ENCODE results near the gene EXOC6.

The EXOC6 gene

DNA sequence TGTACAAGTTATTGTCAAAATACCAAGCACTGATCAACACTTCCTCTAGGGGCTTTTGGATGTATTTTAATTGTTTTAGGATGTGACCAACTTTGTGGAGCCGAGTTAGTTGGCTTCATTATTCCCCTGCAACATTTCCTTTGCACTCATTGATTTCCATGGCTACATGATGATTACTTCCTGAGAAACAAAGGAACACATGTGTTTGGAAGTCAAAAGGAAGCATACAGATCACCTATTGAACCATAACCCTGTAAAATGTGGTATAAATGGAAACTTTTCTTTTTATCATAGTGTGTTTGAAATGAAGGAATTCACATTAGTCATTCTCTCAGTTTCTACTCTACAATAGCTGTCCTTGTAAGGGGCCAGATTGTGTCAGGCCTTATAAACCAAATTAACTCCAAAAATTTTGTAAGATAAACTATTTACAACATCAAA lies 32.2 kb upstream of the EXOC6 start:
- no peaks in the 10 kb centered on the region for H3K27me3 ChIP-seq (ENCODE audit: insufficient read depth, low read length)
- peaks cover 17% of the 10 kb centered on the region for H3K4me1 ChIP-seq (ENCODE audit: control insufficient read depth, insufficient read depth, low read length, unreplicated experiment)
- H3K36me3 ChIP-seq (ENCODE audit: insufficient read depth, low read length) = no peaks in the 10 kb centered on the region
- no peaks in the 10 kb centered on the region for H3K79me2 ChIP-seq (ENCODE audit: control insufficient read depth, insufficient read depth, low read length, unreplicated experiment)
- H3K4me3 ChIP-seq (ENCODE audit: low read depth, low read length) = no peak overlapping the region
- H3K27ac ChIP-seq (ENCODE audit: low read depth, low read length) = peak overlapping the region; percentile 59
- peak overlapping the region; percentile 39 for H2AFZ ChIP-seq (ENCODE audit: low read length, unreplicated experiment)

DNA sequence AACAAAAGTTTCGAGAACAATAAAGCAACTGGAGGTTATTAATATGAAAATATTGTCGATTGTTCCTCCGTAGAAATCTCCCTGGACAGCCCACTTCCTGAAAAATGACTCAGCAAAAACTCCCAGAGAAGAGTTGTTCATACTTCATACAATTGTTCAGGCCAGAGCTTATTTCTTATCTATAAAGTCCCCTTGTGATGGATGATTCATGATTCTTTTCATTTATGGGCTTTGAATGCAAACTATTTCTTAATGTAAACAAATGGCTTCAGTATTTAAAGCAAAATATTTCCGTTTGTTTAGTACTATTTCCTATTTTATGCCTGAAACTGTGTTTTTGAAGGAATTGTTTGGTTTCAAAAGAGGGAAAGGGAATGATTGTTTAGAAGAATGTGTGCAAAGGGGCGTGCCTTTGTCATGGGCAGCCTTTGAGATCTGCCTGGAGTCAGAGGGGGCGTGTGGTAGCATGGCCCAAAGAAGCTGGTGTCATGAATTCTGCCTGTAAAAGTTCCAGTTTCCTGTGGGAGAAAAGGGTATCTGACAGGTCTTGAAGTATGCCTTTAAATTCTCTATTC lies 26.2 kb upstream of the EXOC6 start:
- Histone ChIP-seq H3K4me3 (ENCODE audit: low read depth, low read length) (peak overlapping the region; percentile 26), H3K27me3 (ENCODE audit: insufficient read depth, low read length) (no peaks in the 10 kb centered on the region), H2AFZ (ENCODE audit: low read length, unreplicated experiment) (peak overlapping the region; percentile 82), H3K36me3 (ENCODE audit: insufficient read depth, low read length) (no peaks in the 10 kb centered on the region), H3K79me2 (ENCODE audit: control insufficient read depth, insufficient read depth, low read length, unreplicated experiment) (no peaks in the 10 kb centered on the region), H3K27ac (ENCODE audit: low read depth, low read length) (peak overlapping the region; percentile 90), H3K4me1 (ENCODE audit: control insufficient read depth, insufficient read depth, low read length, unreplicated experiment) (peaks cover 24% of the 10 kb centered on the region)

DNA sequence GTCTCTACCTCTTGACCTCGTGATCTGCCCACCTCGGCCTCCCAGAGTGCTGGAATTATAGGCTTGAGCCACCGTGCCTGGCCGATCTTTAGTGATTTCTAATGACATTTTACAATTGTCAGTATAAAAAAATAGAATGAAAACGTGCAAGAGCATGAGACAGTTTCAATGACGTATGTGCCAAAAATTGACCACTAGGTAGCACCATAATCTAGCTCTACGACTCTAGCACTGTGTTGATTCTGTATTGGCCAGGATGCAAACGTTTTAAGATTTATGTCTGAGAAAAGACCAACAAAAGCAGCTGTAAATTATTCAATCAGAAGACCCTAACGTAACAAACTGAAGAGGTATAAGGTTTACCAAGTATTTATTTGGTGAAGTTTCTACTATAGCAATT lies 25.4 kb upstream of the EXOC6 start:
- no peaks in the 10 kb centered on the region for H3K79me2 ChIP-seq (ENCODE audit: control insufficient read depth, insufficient read depth, low read length, unreplicated experiment)
- H3K4me3 ChIP-seq (ENCODE audit: low read depth, low read length) = no peak overlapping the region
- no peak overlapping the region for H2AFZ ChIP-seq (ENCODE audit: low read length, unreplicated experiment)
- H3K27ac ChIP-seq (ENCODE audit: low read depth, low read length) = peak overlapping the region; percentile 90
- H3K27me3 ChIP-seq (ENCODE audit: insufficient read depth, low read length) = no peaks in the 10 kb centered on the region
- H3K36me3 ChIP-seq (ENCODE audit: insufficient read depth, low read length) = no peaks in the 10 kb centered on the region
- H3K4me1 ChIP-seq (ENCODE audit: control insufficient read depth, insufficient read depth, low read length, unreplicated experiment) = peaks cover 24% of the 10 kb centered on the region

DNA sequence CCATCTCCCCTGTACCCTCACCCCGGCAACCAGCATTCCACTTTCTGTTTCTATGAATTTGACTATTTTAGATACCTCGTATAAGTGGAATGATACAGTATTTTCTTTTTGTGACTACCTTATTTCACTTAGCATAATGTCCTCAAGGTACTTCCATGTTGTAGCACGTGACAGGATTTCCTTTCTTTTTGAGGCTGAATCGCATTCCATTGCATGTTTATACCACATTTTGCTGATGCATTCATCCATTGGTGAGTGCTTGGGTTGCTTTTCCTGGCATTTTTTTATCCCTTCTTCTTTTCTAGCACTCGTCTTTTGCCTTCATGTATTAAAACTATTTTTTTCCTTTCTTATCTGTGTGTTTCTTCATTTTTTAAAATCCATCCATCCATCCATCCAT lies 22.3 kb upstream of the EXOC6 start:
- Histone ChIP-seq H2AFZ (ENCODE audit: low read length, unreplicated experiment) (peak overlapping the region; percentile 55), H3K27me3 (ENCODE audit: insufficient read depth, low read length) (no peaks in the 10 kb centered on the region), H3K4me1 (ENCODE audit: control insufficient read depth, insufficient read depth, low read length, unreplicated experiment) (peaks cover 21% of the 10 kb centered on the region), H3K27ac (ENCODE audit: low read depth, low read length) (no peak overlapping the region), H3K4me3 (ENCODE audit: low read depth, low read length) (no peak overlapping the region), H3K36me3 (ENCODE audit: insufficient read depth, low read length) (no peaks in the 10 kb centered on the region), H3K79me2 (ENCODE audit: control insufficient read depth, insufficient read depth, low read length, unreplicated experiment) (no peaks in the 10 kb centered on the region)

DNA sequence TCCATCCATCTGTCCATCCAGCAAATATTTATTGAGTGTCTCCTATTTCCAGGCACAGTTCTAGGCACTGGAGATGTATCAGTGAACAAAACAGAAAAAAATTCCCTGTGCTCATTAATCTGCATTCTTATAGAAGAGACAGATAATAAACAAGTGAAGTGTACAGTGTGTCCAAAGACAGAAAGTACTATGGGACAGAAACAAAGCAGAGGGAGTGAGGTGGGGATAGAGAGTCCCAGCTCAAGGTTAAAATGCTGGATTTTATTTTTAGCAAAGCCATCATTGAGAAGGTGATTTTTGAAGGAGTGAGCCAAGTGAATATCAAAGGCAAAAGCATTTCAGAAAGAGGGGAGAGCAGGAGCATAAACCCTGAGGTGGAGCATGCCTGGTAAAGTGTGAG lies 21.8 kb upstream of the EXOC6 start:
- H2AFZ ChIP-seq (ENCODE audit: low read length, unreplicated experiment) = no peak overlapping the region
- H3K27me3 ChIP-seq (ENCODE audit: insufficient read depth, low read length) = no peaks in the 10 kb centered on the region
- no peak overlapping the region for H3K4me3 ChIP-seq (ENCODE audit: low read depth, low read length)
- H3K36me3 ChIP-seq (ENCODE audit: insufficient read depth, low read length) = no peaks in the 10 kb centered on the region
- peaks cover 18% of the 10 kb centered on the region for H3K4me1 ChIP-seq (ENCODE audit: control insufficient read depth, insufficient read depth, low read length, unreplicated experiment)
- no peaks in the 10 kb centered on the region for H3K79me2 ChIP-seq (ENCODE audit: control insufficient read depth, insufficient read depth, low read length, unreplicated experiment)
- no peak overlapping the region for H3K27ac ChIP-seq (ENCODE audit: low read depth, low read length)

DNA sequence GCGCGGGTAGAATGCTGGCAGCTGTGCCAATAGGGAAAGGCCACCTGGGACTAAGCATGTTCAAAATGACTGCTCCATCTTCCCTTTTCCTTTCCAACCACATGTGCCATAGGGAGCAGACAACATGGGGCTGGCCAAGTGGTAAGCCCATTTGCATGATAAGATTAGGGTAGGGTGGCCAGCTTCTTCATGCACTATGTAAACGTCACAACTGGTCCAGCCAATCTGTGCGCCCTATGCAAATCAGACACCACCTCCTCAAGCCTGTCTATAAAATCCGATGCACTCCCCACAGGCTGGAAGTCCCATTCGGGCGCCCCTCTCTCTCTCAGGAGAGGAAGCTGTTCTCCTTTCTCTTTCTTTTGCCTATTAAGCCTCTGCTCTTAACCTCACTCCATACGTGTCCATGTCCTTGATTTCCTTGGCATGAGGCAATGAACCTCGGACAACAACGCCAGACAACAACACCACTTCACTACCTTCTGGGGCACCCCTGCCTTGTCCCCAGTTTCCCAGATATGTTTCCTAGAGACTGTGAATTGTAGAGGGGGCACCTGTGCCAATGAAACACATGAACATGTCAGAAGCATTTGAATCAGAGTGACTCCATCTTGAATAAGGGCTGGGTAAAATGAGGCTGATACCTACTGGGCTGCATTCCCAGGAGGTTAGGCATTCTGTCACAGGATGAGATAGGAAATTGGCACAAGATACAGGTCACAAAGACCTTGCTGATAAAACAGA lies 19.1 kb upstream of the EXOC6 start:
- H3K27me3 ChIP-seq (ENCODE audit: insufficient read depth, low read length) = no peaks in the 10 kb centered on the region
- H3K36me3 ChIP-seq (ENCODE audit: insufficient read depth, low read length) = no peaks in the 10 kb centered on the region
- no peak overlapping the region for H3K27ac ChIP-seq (ENCODE audit: low read depth, low read length)
- H3K4me1 ChIP-seq (ENCODE audit: control insufficient read depth, insufficient read depth, low read length, unreplicated experiment) = no peaks in the 10 kb centered on the region
- H3K79me2 ChIP-seq (ENCODE audit: control insufficient read depth, insufficient read depth, low read length, unreplicated experiment) = no peaks in the 10 kb centered on the region
- H2AFZ ChIP-seq (ENCODE audit: low read length, unreplicated experiment) = no peak overlapping the region
- no peak overlapping the region for H3K4me3 ChIP-seq (ENCODE audit: low read depth, low read length)

DNA sequence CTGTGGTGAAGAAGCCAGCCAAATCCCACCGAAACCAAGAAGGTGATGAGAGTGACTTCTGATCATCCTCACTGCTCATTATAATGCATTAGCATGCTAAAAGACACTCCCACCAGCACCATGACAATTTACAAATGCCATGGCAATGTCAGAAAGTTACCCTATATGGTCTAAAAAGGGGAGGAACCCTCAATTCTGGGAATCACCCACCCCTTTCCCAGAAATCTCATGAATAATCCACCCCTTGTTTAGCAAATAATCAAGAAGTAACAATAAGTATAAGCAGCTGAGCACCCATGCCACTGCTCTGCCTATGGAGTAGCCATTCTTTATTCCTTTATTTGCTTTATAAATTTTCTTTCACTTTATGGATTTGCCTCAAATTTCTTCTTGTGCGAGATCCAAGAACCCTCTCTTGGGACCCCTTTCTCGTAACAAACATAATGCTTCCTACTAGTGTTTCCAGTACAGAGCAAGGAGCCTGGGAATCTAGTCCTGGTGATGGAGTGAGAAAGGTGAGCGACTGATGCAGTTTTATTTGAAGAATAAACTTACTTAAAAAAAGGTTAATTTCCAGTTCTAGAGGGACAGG lies 18.4 kb upstream of the EXOC6 start:
- no peak overlapping the region for H3K27ac ChIP-seq (ENCODE audit: low read depth, low read length)
- H3K79me2 ChIP-seq (ENCODE audit: control insufficient read depth, insufficient read depth, low read length, unreplicated experiment) = no peaks in the 10 kb centered on the region
- H3K4me3 ChIP-seq (ENCODE audit: low read depth, low read length) = no peak overlapping the region
- no peak overlapping the region for H2AFZ ChIP-seq (ENCODE audit: low read length, unreplicated experiment)
- H3K36me3 ChIP-seq (ENCODE audit: insufficient read depth, low read length) = no peaks in the 10 kb centered on the region
- no peaks in the 10 kb centered on the region for H3K4me1 ChIP-seq (ENCODE audit: control insufficient read depth, insufficient read depth, low read length, unreplicated experiment)
- no peaks in the 10 kb centered on the region for H3K27me3 ChIP-seq (ENCODE audit: insufficient read depth, low read length)

DNA sequence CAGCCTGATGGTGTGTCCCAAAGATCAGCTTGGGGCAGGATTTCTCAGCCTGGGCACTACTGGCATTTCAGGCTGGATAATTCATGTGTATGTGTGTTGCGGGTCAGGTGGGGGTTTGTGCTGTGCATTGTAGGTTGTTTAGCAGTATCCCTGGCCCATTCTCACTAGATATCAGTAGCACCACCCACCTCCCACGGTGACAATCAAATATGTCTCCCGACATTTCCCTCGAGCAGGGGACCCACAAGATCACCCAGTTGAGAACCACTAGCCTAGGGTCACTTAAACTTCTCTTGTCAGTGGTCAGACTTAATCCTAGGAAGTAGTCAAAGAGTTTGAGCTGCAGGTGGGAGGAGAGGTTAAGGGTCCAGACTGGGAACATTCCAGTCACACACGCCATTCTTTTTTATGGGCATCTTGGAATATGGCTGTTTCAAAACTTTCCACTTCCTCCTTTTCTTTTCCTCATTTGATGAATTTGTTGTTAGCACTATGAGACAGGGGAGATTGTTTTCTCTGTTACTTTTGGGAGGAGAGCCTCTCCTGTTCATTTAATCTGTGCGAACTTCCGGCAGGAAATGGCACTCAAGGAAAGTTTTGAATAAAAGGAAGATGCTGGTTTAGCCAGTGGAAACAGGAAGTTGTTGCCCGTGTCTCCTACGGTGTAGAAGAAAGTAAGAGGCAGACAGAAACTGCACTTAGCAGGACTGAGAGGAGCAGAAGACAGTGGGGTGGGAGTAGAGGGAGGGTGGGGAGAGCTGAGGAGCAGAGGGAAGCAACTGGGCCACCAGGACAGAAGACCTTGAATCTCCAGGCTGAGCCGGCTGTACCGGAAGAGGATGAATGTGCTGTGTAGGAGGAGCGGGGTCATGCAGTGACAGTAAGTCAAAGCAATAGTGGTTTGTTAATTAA lies 17.6 kb upstream of the EXOC6 start:
- H2AFZ ChIP-seq (ENCODE audit: low read length, unreplicated experiment) = no peak overlapping the region
- no peak overlapping the region for H3K27ac ChIP-seq (ENCODE audit: low read depth, low read length)
- H3K79me2 ChIP-seq (ENCODE audit: control insufficient read depth, insufficient read depth, low read length, unreplicated experiment) = no peaks in the 10 kb centered on the region
- H3K36me3 ChIP-seq (ENCODE audit: insufficient read depth, low read length) = no peaks in the 10 kb centered on the region
- H3K4me1 ChIP-seq (ENCODE audit: control insufficient read depth, insufficient read depth, low read length, unreplicated experiment) = peaks cover 6% of the 10 kb centered on the region
- no peaks in the 10 kb centered on the region for H3K27me3 ChIP-seq (ENCODE audit: insufficient read depth, low read length)
- no peak overlapping the region for H3K4me3 ChIP-seq (ENCODE audit: low read depth, low read length)

DNA sequence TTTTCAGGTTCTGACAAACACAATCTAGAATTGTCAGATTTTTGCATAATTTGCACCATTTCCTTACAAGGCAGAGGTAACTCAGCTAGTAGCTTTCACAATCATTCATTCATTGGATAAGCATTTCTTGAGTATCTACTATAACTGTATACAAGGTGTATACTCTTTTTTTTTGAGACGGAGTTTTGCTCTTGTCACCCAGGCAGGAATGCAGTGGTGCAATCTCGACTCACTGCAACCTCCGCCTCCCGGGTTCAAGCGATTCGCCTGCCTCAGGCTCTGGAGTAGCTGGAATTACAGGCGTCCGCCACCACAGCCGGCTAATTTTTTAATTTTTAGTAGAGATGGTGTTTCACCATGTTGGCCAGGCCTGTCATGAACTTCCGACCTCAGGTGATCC lies 16.2 kb upstream of the EXOC6 start:
- Histone ChIP-seq H3K4me3 (ENCODE audit: low read depth, low read length) (no peak overlapping the region), H3K27ac (ENCODE audit: low read depth, low read length) (no peak overlapping the region), H2AFZ (ENCODE audit: low read length, unreplicated experiment) (no peak overlapping the region), H3K79me2 (ENCODE audit: control insufficient read depth, insufficient read depth, low read length, unreplicated experiment) (no peaks in the 10 kb centered on the region), H3K36me3 (ENCODE audit: insufficient read depth, low read length) (no peaks in the 10 kb centered on the region), H3K27me3 (ENCODE audit: insufficient read depth, low read length) (no peaks in the 10 kb centered on the region), H3K4me1 (ENCODE audit: control insufficient read depth, insufficient read depth, low read length, unreplicated experiment) (peaks cover 7% of the 10 kb centered on the region)

DNA sequence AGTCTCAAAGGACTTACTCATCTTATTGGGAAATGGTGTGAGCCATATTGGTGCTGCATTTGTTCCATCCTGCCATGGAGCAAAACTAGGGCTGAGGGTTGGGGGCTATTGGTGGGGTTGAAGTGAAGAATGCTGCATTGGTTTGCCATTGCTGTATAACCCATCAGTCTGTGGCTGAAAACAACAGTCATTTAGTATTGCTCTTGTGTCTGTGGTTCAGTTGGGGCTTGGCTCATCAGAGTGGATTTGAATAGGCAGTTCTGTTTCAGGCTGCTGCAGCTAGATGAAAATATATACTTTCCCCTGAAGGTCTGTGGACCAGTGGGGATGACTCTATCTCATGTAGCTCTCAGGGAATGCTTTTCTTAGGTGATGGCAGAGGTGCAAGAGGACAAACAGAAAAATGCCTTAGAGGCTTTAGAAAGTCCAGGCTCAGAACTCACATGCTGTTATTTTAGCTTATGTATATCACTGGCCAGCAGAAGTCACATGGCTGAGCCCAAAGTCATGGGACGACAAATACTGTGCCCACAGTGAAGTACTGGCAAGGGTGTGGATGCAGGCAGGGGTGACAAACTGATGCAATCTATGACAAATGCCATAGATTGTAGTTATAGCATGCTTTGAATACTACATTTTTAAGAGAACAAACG lies 15.2 kb upstream of the EXOC6 start:
- no peaks in the 10 kb centered on the region for H3K79me2 ChIP-seq (ENCODE audit: control insufficient read depth, insufficient read depth, low read length, unreplicated experiment)
- no peak overlapping the region for H2AFZ ChIP-seq (ENCODE audit: low read length, unreplicated experiment)
- peaks cover 7% of the 10 kb centered on the region for H3K4me1 ChIP-seq (ENCODE audit: control insufficient read depth, insufficient read depth, low read length, unreplicated experiment)
- no peak overlapping the region for H3K4me3 ChIP-seq (ENCODE audit: low read depth, low read length)
- H3K27me3 ChIP-seq (ENCODE audit: insufficient read depth, low read length) = no peaks in the 10 kb centered on the region
- no peaks in the 10 kb centered on the region for H3K36me3 ChIP-seq (ENCODE audit: insufficient read depth, low read length)
- no peak overlapping the region for H3K27ac ChIP-seq (ENCODE audit: low read depth, low read length)

All from ACC112 (cell line).